T-helper 17 cell (primary cell): ENCODE data around the gene SLC6A7. TPM values are rescaled to one million over a fixed set of nuclear protein-coding genes. Genes with fewer than 3 reads are reported as not detected.

Experiments
- ATAC-seq: fragments of 150-1000 bp; cut with Tn5 transposase; 2 replicates; pipeline ENCODE4 v1.10.0; 2021; ENCODE audit warnings: mild to moderate bottlenecking, moderate library complexity
- DNase-seq, 3 donors: peaks; one replicate each; pipeline versions ENCODE4 v3.0.0 to v3.0.0-alpha.2; 2020 to 2021
- H3K9me3 ChIP-seq: one replicate; pipeline ENCODE4 v1.7.0; 2013; ENCODE audit warnings: low read length, mild to moderate bottlenecking; ENCODE audit not compliant: control insufficient read depth, poor library complexity, severe bottlenecking
- H3K27ac Mint-ChIP-seq: one replicate; pipeline ENCODE4 v1.8.0; 2022; ENCODE audit warnings: mild to moderate bottlenecking, moderate library complexity, mixed read lengths
- H3K27me3 Mint-ChIP-seq: one replicate; pipeline ENCODE4 v1.8.0; 2022; ENCODE audit warnings: mixed read lengths
- H3K36me3 Mint-ChIP-seq: one replicate; pipeline ENCODE4 v1.8.0; 2022; ENCODE audit warnings: low read depth, mixed read lengths
- H3K4me1 Mint-ChIP-seq: one replicate; pipeline ENCODE4 v1.8.0; 2022; ENCODE audit warnings: mild to moderate bottlenecking, mixed read lengths
- H3K4me3 Mint-ChIP-seq: one replicate; pipeline ENCODE4 v1.8.0; 2022; ENCODE audit warnings: mild to moderate bottlenecking, moderate library complexity, mixed read lengths
- total RNA-seq, 4 donors: library from RNA in 2 of 4; stranded (reverse) in 2 of 4; gene quantifications; one replicate each; pipeline ENCODE4 v1.2.3 and lab custom pipeline; 2022 to 2026

SLC6A7 gene
- total RNA-seq (not detected), total RNA-seq (lab: John Stamatoyannopoulos, UW) (0 reads per million in 2 donors)

DNA sequence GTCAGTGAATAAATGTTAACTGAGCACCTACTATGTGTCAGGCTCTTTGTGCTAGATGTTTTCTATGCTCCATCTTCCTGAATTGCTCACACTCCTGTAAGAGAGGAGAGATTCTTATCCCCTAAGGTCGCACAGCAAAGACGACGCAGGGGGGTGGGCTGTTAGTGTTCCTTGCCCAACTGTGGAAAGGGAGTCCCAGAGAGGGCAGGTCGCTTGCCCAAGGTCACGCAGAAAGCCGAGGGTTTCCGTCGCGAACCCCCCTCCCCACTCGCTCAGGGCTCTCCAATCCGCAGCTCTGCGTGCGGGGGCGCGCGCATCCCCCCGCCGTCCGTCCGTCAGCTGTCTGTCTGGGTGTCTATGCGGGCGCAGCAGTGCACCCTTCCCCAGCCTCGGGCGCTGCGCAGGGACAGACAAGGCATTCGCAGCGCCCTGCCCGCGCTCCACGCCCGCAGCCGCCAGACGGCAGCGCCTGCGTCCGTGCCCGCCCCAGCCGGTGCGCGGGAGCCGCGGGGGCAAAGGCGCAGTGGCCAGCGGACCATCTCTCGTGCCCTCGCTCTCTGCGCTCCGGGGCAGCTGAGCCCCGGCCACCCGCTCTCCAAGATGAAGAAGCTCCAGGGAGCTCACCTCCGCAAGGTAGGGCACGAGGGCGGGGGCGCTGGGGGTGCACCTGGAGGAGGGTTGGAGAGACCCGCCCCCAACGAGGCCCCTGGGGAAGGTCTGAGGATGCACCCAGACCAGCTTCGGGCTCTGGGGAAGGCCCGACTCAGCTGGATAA, at the start of gene SLC6A7:
Gene SLC6A7 (plus strand): TSS at position 335 of the 775 bp plus-strand sequence. CDS start 266 bp downstream, at position 601.
- H3K27me3 Mint-ChIP-seq, result peaks cover 57% of the 10 kb centered on the region

DNA sequence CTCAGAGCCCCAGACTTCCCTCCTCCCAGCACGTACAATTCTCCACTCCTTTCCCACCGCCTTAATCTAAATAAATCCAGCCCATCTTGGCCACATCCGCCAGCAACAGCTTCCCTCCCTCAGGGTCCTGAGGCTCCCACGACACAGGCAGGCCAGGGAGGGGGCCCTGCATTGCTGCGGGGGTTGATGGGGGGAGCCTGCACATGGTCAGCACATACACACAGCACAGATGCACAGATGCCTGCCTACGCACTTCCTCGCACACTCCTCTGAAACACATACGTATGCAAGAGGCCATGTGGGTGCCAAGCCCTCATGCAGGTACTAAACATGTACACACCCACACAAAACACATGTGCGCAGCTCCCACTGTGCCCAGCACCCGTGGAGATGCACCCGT, 49.0 kb upstream of the SLC6A7 start:
- no peak overlapping the region for H3K4me3 Mint-ChIP-seq

More for the DNA sequence above, at the start of gene SLC6A7:
- Mint-ChIP-seq H3K4me1 (no peaks in the 10 kb centered on the region), H3K4me3 (no peak within 1 kb of the TSS), H3K27ac (no peak within 1 kb of the TSS), H3K36me3 (no peaks in the 10 kb centered on the region)
- no peaks in the 10 kb centered on the region for H3K9me3 ChIP-seq
- no peak for ATAC-seq
- DNase-seq, result no peak

DNA sequence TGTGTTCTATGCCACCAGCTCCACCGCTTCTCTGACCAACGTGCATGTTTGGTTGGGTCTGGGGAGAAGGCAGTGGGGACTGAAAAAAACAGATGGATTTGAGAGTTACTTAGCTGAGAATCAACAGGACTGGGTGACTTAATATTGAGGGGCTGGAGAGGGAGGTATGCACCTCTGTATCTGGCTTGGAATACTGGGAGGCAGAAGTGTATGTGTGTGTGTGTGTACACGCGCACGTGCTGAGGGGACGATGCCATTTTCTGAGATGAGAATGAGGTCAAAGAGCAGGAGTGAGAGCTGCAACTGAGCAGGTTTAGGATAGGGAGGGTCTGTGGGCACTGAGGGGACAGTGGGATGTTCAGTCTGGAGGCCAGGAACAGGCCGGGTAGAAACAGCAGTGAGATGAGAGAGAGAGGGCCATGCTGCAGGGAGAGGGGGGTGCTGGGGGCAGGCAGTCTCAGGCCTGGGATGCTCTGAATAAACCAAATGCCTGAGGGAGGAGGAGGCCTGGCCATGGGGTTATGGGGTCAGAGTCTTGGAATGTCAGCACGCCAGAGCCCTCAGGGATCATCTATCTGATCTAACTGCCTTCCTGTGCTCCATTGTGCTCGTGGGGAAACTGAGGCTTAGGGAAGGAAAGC, 48.2 kb upstream of the SLC6A7 start:
- DNase-seq, result no peak
- H3K27me3 Mint-ChIP-seq, result peaks cover 19% of the 10 kb centered on the region
- H3K4me1 Mint-ChIP-seq, result peaks cover 7% of the 10 kb centered on the region
- no peak for ATAC-seq
- peaks cover 2% of the 10 kb centered on the region for H3K36me3 Mint-ChIP-seq
- no peaks in the 10 kb centered on the region for H3K9me3 ChIP-seq
- no peak overlapping the region for H3K4me3 Mint-ChIP-seq
- no peak overlapping the region for H3K27ac Mint-ChIP-seq

More for the DNA sequence above, 49.0 kb upstream of the SLC6A7 start:
- ATAC-seq (no peak), DNase-seq (no peak)
- Mint-ChIP-seq H3K4me1 (peaks cover 7% of the 10 kb centered on the region), H3K36me3 (peaks cover 2% of the 10 kb centered on the region), H3K27ac (no peak overlapping the region), H3K27me3 (peaks cover 19% of the 10 kb centered on the region)
- H3K9me3 ChIP-seq, result no peaks in the 10 kb centered on the region

DNA sequence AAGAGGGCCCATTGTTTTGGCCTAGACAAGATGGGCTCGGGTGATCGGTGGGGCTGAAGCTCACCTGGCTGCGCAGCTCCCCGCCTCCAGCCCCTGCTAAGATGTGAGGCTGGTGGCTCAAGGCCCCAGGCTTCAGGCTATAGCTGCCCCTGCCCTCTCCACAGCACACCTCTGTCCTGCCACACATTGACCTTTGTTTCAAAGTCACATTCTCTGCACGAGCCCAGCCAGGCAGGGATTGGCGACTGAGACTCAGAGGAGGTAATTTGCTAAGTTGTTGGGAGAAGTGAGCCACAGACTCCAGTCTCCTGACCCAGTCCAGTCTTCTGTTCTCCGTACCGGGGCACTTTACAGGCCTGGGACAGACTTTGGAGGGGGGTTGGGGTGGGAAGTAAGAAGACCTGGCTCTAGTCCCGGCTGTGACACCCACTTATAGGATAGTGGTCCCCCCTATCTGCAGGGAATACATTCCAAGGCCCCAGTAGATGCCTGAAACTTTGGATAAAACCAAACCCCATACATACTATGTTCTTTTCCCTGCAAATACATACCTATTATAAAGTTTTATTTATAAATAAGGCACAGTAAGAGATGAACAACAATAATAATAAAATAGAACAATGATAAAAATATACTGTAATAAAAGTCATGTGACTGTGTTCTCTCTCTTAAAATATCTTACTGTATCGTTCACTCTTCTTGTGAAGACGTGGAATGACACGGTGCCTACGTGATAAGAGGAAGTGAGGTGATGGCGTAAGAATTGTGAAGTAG, 47.5 kb upstream of the SLC6A7 start:
- no peak for ATAC-seq
- no peak for DNase-seq
- no peak overlapping the region for H3K4me3 Mint-ChIP-seq
- H3K36me3 Mint-ChIP-seq, result peaks cover 2% of the 10 kb centered on the region
- peaks cover 16% of the 10 kb centered on the region for H3K27me3 Mint-ChIP-seq
- peaks cover 7% of the 10 kb centered on the region for H3K4me1 Mint-ChIP-seq
- H3K27ac Mint-ChIP-seq, result no peak overlapping the region
- no peaks in the 10 kb centered on the region for H3K9me3 ChIP-seq

DNA sequence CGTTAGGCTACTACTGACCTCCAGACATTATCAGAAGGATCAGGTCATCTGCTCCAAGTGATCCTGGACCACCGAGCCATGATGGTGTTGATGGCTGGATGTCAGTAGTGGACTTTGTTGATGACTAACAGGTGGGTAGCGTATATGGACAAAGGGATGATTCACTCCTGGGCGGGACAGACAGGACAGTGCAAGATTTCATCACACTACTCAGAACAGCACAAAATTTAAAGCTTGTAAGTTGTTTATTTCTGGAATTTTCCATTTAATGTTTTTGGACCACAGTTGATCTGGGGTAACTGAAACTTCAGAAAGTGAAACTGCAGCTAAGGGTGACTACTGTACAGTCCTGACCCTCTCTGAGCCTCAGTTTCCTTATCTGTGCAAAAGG, 46.9 kb upstream of the SLC6A7 start:
- DNase-seq (no peak), ATAC-seq (no peak)
- Mint-ChIP-seq H3K36me3 (peaks cover 2% of the 10 kb centered on the region), H3K4me1 (peaks cover 4% of the 10 kb centered on the region), H3K4me3 (no peak overlapping the region), H3K27me3 (peaks cover 11% of the 10 kb centered on the region), H3K27ac (no peak overlapping the region)
- no peaks in the 10 kb centered on the region for H3K9me3 ChIP-seq

DNA sequence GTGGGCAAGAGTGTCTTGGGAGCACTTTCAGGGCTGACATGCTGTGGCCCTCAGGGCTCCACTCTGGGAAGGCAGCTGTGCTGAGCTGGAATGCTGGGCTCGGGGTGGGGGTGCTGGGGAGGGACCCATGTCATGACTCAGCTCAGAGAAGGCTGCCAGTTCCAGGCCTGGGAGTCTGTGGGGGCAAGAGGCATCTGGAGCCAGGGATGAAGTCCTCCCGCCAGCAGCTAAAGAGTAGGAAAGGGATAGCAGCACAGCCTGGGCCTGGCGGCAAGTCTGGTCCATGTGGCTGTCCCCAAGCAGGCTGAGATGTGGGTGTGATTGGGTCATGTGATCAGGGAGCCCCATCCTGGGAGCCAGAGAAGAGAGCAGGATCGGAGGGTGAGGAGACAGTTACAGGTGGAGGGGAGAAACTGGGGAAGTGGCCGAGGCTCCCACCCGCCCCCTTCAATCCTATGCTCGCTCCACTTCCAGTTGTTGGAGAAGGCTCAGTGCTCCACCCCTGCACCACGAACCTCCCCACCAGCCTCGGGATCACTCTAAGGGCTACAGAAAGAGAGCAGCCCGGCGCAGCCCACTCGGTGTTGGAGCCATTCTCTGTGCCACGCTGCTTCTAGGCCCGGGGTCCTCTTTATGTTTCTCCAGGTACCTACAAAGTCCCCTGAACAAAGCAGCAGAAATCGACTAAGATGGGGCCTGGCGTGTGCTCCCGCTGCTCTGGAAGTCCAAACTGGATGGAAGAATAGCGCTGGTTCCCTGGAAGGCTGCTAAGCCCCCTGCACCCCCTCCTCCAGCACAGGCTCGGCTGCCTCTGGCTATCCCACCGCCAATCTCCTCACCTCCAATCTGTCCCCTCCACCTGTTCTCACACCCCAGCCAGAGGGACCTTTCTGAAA, 46.3 kb upstream of the SLC6A7 start:
- H3K4me1 Mint-ChIP-seq, result peaks cover 4% of the 10 kb centered on the region
- peaks cover 2% of the 10 kb centered on the region for H3K36me3 Mint-ChIP-seq
- peaks cover 16% of the 10 kb centered on the region for H3K27me3 Mint-ChIP-seq
- H3K4me3 Mint-ChIP-seq, result no peak overlapping the region
- no peaks in the 10 kb centered on the region for H3K9me3 ChIP-seq
- no peak overlapping the region for H3K27ac Mint-ChIP-seq
- no peak for DNase-seq
- no peak for ATAC-seq

DNA sequence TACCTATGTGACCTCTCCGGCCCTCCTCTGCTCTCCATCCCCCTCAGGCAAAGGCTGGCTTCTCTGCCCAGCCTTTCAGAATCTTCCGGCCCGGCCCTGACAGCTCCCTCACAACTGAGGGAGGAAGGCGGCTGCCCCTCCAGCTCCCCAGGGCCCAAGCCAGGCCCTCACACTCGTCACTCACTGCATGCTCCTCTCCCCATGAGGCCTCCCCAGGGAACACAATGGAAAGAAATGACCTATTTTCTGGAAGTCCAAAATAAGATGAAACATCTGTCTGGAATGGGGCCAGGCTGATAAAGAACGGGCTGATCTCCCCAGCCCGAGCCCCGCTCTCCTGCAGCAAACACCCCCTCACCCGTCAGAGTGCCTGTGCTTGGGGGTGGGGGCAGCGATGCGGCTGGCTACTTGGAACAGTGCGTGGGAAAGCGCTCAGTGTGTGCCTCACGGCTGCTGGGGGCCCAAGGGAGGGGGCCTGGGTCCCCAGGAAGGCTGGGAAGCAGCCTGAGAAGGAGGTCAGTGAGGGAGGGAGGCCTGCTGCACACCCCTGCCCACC, 45.5 kb upstream of the SLC6A7 start:
- H3K27ac Mint-ChIP-seq, result no peak overlapping the region

DNA sequence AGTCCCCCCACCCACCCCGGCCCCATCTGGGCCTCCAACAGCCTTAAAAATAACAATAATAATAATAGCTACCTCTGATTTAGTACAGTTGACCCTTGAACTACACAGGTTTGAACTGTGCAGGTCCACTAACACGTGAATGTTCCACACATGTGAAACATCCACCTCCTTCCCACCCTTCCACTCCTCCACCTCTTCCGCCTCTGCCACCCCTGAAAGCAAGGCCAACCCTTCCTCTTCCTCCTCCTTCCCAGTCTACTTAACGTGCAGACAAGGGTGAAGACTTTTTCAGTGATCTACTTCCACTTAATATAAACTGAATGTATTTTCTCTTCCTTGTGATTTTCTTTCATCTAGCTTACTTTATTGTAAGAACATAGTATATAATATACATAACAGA, 45.0 kb upstream of the SLC6A7 start:
- H3K27ac Mint-ChIP-seq, result no peak overlapping the region

More for the DNA sequence above, 45.5 kb upstream of the SLC6A7 start:
- H3K4me1 Mint-ChIP-seq, result peaks cover 4% of the 10 kb centered on the region
- H3K4me3 Mint-ChIP-seq, result no peak overlapping the region
- peaks cover 2% of the 10 kb centered on the region for H3K36me3 Mint-ChIP-seq
- ATAC-seq (no peak), DNase-seq (no peak)
- peaks cover 22% of the 10 kb centered on the region for H3K27me3 Mint-ChIP-seq
- no peaks in the 10 kb centered on the region for H3K9me3 ChIP-seq

DNA sequence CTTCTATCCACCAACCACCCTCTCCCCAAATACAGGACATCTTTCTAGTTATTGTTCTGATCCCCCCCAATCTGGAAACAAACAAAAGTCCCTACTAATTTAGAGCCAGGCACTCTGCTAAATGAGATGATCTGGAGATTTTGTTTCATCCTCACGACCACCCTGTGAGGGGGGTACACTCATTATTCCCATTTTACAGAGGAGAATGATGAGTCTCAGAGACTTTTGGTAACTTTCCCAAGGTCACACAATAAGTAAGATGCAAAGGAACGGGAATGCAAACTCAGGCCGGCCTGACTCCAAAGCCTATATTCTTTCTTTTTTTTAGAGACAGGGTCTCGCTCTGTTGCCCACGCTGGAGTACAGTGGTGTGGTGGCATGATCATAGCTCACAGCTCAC, 43.6 kb upstream of the SLC6A7 start:
- Mint-ChIP-seq H3K4me1 (peaks cover 4% of the 10 kb centered on the region), H3K27me3 (peaks cover 18% of the 10 kb centered on the region), H3K4me3 (no peak overlapping the region), H3K36me3 (peaks cover 2% of the 10 kb centered on the region), H3K27ac (peak overlapping the region; percentile 57)
- ATAC-seq (no peak), DNase-seq (no peak)
- no peaks in the 10 kb centered on the region for H3K9me3 ChIP-seq

More for the DNA sequence above, 45.0 kb upstream of the SLC6A7 start:
- Mint-ChIP-seq H3K27me3 (peaks cover 22% of the 10 kb centered on the region), H3K36me3 (peaks cover 2% of the 10 kb centered on the region), H3K4me1 (peaks cover 4% of the 10 kb centered on the region), H3K4me3 (no peak overlapping the region)
- DNase-seq (no peak), ATAC-seq (no peak)
- no peaks in the 10 kb centered on the region for H3K9me3 ChIP-seq

DNA sequence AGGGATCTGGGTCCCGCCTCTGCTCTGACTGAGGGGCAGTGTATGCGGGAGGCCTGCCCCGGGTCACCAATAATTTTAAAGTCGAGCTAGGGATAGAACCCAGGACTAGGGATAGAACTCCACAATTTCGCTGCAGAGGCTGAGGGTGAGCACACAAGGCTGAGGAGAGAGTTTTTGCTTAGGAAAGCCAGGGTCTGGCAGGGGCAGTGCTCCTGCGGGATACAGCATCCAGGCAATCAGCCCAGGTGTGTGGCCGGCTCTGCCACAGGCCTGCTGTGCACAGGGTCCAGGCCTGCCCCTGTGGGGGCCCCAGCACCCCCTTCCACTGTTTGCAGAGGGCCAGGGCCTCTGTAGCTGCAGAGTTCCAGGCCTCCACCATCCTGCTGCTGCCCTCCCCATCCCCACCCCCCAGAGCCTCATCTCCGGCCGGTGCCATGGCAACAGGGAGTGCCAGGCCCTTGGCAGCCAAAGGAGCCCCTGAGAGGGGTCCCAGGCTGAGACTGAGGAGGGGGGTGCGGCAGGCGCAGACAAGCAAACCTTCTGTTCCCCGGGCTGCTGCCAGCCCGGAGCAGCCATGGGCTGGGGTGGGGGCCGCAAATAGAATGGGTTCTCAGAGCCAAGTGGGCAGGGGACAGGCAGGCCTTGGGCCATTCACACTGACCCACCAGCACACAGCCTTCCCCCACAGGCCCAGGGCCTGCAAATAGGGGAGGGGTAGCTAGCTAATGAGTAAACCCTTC, 42.8 kb upstream of the SLC6A7 start:
- peaks cover 4% of the 10 kb centered on the region for H3K4me1 Mint-ChIP-seq
- peaks cover 2% of the 10 kb centered on the region for H3K36me3 Mint-ChIP-seq
- ATAC-seq, result no peak
- H3K4me3 Mint-ChIP-seq, result no peak overlapping the region
- peaks cover 16% of the 10 kb centered on the region for H3K27me3 Mint-ChIP-seq
- no peak overlapping the region for H3K27ac Mint-ChIP-seq
- no peaks in the 10 kb centered on the region for H3K9me3 ChIP-seq
- no peak for DNase-seq

DNA sequence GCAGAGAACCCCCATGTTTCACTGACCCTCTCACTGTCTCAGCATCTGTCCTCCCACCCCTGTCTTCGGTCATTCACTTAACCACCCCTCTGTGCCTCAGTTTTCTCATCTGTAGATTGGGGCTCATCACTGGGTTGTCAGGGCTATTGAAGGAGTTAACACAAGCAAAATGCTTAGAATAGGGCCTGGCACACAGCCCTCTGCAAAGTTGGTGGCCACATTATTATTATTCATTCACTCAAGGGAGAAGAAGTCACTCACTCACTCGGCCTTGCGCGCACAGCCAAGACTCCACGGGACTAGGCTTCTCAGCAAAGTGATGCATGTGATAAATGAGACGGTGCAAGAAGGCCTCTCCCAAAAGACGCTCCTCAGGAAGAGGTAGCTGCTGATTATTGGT, 42.2 kb upstream of the SLC6A7 start:
- no peaks in the 10 kb centered on the region for H3K9me3 ChIP-seq
- peaks cover 20% of the 10 kb centered on the region for H3K27me3 Mint-ChIP-seq
- DNase-seq, result no peak
- peaks cover 2% of the 10 kb centered on the region for H3K36me3 Mint-ChIP-seq
- no peak overlapping the region for H3K4me3 Mint-ChIP-seq
- no peak for ATAC-seq
- H3K4me1 Mint-ChIP-seq, result peaks cover 4% of the 10 kb centered on the region
- no peak overlapping the region for H3K27ac Mint-ChIP-seq
